GM18858 (cell line): ENCODE measurements around the gene CPOX.

Experiments
- ATAC-seq: cut with Tn5 transposase; IDR thresholded peaks from one replicate; pipeline ENCODE4 v1.9.1; 2021; ENCODE audit not compliant: unreplicated experiment

CPOX gene

GRCh38 chr3:98596541-98597500, 3.4 kb upstream of the CPOX start:
- no peak for ATAC-seq

- no peak for ATAC-seq
Observed at GRCh38 chr3:98596087-98596486, 2.7 kb upstream of the CPOX start.

- ATAC-seq, result no peak
Observed at GRCh38 chr3:98594628-98595324, 1.4 kb upstream of the CPOX start.

DNA sequence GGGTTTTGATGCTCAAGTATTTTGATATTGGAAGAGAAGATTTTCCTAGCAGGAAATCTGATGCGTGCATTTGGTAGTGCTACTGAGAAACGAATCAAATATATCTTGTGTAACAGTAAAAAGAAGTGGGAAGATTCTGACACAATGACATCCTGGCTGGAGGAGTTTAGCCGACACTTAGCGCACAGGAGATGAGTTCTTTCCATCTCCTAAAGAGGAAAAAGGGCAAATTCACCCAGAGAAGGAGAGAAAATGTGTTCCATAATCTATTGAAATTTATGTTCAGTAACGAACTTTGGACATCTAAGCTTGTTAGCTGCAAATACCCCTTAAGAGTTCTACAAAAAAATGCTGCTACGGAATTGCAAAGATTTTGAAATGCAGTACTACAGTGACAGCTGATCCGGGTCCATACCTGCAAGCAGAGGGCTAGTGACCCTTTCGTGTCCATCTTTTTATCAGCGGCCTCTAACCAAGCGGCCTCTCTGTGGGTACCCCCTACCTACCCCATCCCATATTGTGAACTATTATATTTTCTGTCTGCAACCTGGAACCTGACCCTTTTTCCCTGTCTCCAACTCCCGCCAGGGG, 971 bp downstream of the CPOX start:
- no peak for ATAC-seq

DNA sequence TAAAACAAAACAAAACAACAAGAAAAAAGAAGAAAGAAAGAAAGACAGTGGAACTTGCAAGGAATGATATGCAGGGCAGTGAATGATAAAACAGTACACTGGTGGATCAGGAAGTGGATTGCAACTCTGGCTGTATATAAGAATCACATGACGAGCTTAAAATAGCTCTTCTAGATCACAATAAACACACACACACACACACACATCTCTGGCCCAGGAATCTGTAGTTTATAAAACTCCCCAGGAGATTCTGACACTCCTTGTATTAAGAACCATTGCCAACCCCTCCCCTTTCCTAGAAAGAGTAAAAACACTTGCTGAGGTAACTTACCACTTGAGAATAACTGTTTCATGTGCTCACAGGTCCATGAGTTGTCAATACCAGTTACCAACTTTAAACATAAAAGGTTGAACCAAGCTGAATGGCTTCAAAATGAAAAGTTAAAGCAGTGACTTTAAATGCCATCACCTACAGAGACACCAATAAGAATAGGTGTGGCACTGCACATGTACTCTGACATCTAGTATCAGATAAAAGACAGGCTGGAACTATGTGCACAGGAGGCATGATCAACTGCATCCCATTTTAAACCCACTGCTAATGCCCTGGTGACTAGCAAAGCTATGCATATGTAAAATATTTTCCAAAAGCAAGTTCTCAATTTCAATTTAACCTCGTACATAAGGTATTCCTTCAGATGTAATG, 3.9 kb downstream of the CPOX start:
- no peak for ATAC-seq

- ATAC-seq, result no peak
Observed at GRCh38 chr3:98588065-98588464, 5.3 kb downstream of the CPOX start.

DNA sequence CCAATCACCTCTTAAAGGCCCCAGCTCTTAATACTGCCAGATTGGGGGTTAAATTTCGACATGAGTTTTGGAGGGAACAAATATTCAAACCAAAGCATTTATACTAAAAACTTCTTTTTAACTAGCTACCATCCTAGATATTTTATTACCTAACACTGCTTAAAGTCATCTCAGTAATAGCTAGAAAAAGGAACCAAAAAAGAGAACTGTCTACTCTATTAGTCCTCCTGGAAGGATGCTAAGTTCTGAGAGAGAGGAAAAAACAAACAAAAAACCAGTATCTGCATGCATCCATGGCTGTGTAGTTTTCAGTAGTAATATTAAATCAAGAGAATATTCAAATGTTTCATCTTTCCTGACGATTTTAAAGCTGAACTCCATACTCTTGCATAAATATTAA, 5.8 kb downstream of the CPOX start:
- no peak for ATAC-seq

- no peak for ATAC-seq
Observed at GRCh38 chr3:98584547-98584946, 8.9 kb downstream of the CPOX start.

GRCh38 chr3:98583766-98584165, 9.6 kb downstream of the CPOX start:
- no peak for ATAC-seq

DNA sequence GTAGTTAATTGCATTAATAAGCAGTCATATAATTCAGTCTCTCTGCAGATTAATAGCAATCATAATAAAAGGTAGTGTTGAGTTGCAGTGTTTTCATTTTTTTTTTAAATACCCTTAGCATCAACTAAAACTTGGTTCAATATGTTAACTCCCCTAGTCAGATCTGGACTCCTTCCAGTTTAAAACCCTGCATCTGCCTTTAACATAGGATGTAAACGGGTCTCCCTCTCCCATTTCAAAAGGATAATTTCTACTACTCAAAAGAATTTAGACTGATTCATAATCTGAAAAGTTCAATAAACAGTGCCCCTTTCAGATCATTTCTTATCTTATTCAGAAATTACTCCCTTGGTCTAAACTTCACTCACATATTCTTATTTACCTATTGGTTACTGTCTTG, 11.4 kb downstream of the CPOX start:
- no peak for ATAC-seq

DNA sequence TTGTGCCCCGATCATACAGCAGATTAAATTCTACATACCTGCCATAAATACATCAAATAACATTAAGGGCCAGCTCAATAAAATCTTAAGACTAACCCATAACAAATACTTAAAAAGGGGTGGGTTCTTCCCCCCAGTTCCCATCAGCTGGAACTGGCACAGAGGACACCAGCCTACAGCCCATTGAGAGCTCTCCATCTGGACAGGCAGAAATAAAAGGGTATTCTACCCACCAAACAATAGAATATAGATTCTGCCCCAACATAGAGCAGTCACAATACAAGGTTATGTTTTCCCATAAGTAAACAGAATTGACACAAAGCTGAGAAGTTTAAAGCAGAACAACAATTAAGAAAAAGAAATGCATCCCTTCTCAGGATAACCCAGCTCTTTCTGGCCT, 11.9 kb downstream of the CPOX start:
- no peak for ATAC-seq

- no peak for ATAC-seq
Observed at GRCh38 chr3:98580401-98581386, 12.7 kb downstream of the CPOX start.

- ATAC-seq, result no peak
Observed at GRCh38 chr3:98577178-98577895, 16.1 kb downstream of the CPOX start.

GRCh38 chr3:98574132-98574531, 19.3 kb downstream of the CPOX start:
- no peak for ATAC-seq

DNA sequence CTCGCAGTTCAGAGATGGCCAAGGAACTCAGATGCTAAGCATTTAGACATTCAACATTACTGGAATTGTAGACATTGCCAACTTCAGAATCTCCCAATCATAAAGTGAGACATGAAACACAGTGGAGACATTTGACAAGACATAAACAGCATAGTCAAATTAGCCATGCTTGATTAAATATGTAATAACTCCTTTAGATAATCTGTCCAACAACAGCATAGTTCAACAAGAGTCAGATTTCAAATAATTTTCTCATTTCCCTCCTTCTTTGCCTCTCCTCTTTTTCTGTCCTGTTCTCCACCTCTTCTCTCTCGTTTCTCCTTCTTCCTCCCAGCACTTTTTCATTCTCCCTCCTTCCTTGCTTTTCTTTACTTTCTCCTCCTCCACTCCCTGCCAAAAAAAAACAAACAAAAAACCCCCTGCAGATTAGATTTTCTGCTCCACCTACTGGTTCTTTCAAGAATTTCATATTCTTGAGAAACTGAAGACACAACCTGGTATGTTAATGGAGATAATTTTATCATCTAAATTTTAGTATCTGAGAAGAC, 20.2 kb downstream of the CPOX start:
- ATAC-seq, result peak; percentile 52

DNA sequence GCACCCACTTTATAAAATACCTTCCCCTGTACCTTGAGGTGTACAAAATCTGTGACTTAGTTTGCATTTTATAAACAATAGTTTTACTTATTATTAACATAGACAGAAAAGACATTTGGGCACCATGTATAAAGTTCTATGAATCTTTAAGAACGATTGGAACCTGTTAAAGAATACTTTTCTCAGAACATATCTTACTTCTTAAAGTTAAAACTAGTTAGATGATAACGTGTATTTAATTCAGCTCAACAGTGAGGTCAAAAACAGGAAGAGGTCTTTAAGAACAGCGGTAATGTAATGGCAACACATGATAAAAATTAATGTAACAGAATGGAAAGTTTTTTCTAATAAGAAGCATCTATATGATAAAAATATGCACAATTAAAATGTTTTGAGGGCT, 25.0 kb downstream of the CPOX start:
- ATAC-seq, result no peak

GRCh38 chr3:98567666-98568270, 25.6 kb downstream of the CPOX start:
- peak; percentile 20 for ATAC-seq

GRCh38 chr3:98565843-98566242, 27.6 kb downstream of the CPOX start:
- ATAC-seq, result no peak

DNA sequence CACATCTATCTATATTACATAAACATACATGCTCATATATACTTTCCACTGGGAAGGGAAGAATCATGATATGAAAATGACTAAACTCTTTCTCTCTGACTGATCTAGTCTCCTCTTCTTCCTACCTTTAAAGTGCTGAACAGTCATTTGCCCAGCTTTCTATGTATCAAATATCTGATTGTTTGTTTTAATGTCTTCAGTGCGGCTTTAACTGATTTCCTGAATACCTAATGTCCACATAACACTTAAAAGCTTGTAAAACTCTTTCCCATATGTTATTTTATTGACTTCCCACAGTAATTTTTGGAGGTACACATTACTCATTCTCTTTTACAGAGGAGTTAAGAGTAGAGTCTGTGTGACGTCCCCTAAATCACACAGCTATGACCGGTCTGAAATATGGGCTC, 28.2 kb downstream of the CPOX start:
- ATAC-seq, result peak; percentile 10
